Measurements from ENCODE around the gene ITCH.

The ITCH gene

DNA sequence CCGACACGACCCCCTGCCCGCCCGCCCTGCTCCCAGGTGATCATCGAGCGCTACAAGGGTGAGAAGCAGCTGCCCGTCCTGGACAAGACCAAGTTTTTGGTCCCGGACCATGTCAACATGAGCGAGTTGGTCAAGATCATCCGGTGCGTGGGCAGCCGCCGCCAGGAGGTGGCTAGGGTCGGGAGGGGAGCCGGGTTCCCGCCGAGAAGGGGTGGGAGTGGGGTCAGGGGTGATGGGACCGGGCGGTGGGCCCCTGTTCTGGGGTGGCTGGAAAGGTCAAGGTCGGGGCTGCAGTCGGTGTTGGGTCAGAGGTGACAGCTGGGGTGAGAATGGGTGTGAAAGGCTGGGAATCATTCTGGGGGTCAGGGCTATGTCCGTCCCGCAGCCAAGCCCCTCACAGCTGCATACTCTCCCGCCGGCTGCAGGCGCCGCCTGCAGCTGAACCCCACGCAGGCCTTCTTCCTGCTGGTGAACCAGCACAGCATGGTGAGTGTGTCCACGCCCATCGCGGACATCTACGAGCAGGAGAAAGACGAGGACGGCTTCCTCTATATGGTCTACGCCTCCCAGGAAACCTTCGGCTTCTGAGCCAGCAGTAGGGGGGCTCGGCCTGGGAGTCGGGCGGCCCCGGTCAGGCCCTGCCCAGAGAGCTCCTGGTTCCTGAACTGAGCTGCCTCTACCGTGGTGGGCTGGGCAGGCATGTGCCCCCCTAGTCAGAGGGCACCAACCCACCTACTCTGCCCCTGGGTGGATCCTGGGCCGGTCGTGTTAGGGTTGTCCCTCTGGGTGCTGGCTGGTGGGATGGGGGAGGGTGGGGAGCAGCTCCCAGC, 196.5 kb downstream of the ITCH start:
- H3K9ac ChIP-seq (ENCODE audit: insufficient read length): no peak overlapping the region
- H3K4me3 ChIP-seq: no peak overlapping the region
- no peaks in the 10 kb centered on the region for H3K36me3 ChIP-seq (ENCODE audit: insufficient read depth, low read length)
- H3K9me3 ChIP-seq (ENCODE audit: low read depth, low read length): no peaks in the 10 kb centered on the region
- H3K27ac ChIP-seq: no peak overlapping the region
- no peak for TF ChIP-seq FOXP2 (optimal IDR thresholded peaks at IDR 0.05; ENCODE audit: control extremely low read depth, extremely low read length, insufficient read depth)
- no peak for TF ChIP-seq EZH2 (IDR thresholded peaks at IDR 0.05)
- TF ChIP-seq POLR2AphosphoS5 (IDR thresholded peaks at IDR 0.05; ENCODE audit: borderline replicate concordance, low read depth, low read length): no peak
- DNase-seq (ENCODE audit: low read depth, low spot score): no peak

DNA sequence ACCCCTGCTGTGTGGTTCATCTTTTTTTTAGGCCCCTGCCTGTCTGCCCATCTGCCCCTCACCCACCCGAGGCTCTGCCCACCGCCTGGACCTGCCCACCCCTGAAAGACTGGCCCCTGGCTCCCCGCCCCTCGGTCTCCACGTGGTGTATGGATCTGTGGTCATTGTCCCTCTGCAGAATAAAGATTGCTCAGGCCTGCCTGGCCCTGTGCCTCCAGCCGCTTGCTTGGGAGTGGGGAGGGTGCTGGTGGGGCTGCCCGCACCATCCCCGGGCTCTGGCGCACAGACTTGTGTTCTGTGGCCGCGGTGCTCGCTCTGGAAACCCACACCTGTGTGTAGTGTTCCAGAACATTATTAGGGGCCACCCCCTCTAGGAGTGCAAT, 197.1 kb downstream of the ITCH start:
- no peak overlapping the region for H3K27ac ChIP-seq
- no peak for TF ChIP-seq FOXP2 (optimal IDR thresholded peaks at IDR 0.05; ENCODE audit: control extremely low read depth, extremely low read length, insufficient read depth)

DNA sequence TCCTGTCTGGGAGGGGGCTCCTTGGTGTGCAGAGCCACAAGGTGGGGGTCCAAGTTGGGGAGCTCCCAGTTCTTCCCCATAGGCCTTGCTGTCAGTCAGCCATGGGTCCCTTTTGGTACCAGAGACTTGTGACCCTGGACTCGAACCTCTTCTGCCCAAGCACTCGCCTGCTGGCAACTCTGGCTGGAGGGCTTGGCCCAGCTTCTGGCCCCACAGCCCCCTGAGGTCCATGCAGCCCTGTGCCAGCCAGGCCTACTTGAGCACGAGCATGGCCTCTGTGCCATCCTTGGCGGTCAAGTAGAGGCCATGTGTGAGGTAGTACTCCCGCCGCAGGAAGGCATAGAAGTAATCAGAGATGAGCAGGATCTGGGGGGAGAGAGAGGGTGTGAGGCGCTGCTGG, 197.5 kb downstream of the ITCH start:
- no peaks in the 10 kb centered on the region for H3K36me3 ChIP-seq (ENCODE audit: insufficient read depth, low read length)
- H3K9me3 ChIP-seq (ENCODE audit: low read depth, low read length): no peaks in the 10 kb centered on the region
- no peak for DNase-seq (ENCODE audit: low read depth, low spot score)
- H3K27ac ChIP-seq: no peak overlapping the region
- H3K4me3 ChIP-seq: no peak overlapping the region
- H3K9ac ChIP-seq (ENCODE audit: insufficient read length): no peak overlapping the region
- no peak for TF ChIP-seq FOXP2 (optimal IDR thresholded peaks at IDR 0.05; ENCODE audit: control extremely low read depth, extremely low read length, insufficient read depth)

More for the DNA sequence above, 197.1 kb downstream of the ITCH start:
- Histone ChIP-seq H3K4me3 (no peak overlapping the region), H3K9ac (ENCODE audit: insufficient read length) (no peak overlapping the region), H3K9me3 (ENCODE audit: low read depth, low read length) (no peaks in the 10 kb centered on the region), H3K36me3 (ENCODE audit: insufficient read depth, low read length) (no peaks in the 10 kb centered on the region)
- DNase-seq (ENCODE audit: low read depth, low spot score): no peak

Data from SK-N-MC (cell line).